Erythroblast (primary cell): Measurements from ENCODE around the gene HNF4A.
"Not testable (repeated sequence)": the region's sequence is repeated elsewhere in the genome, so short reads cannot be mapped to it uniquely, and the experiment has no call there.

Experiments
- DNase-seq, 2 experiments: peaks; one replicate each; lab custom pipeline; 2025; lab: John Stamatoyannopoulos, UW
- GATA1 ChIP-seq: IDR thresholded peaks from 2 replicates; pipeline ENCODE4 v1.6.1; 2011; ENCODE audit warnings: low read depth, mild to moderate bottlenecking, control low read depth, low read length, moderate library complexity
- POLR2A ChIP-seq: IDR thresholded peaks from 2 replicates; pipeline ENCODE4 v1.6.1; 2011; ENCODE audit warnings: mild to moderate bottlenecking, low read length

HNF4A gene

DNA sequence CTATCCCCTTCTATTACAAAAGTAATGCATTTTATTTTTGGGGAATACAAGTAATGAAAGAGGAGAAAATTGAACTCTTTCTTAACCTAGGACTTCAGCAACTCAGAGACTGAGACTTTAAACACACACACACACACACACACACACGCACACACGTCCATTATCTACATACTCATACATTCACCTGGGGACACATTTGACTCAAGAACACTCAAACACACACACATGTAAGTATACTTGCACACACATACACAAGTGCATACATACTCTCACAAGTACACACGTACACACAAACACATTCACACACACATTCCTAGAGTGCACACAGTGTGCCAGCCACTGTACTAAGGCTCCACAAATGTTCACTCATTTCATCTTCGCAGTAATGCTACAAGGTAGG is 20.8 kb upstream of the HNF4A start:
- DNase-seq, result no peak

DNA sequence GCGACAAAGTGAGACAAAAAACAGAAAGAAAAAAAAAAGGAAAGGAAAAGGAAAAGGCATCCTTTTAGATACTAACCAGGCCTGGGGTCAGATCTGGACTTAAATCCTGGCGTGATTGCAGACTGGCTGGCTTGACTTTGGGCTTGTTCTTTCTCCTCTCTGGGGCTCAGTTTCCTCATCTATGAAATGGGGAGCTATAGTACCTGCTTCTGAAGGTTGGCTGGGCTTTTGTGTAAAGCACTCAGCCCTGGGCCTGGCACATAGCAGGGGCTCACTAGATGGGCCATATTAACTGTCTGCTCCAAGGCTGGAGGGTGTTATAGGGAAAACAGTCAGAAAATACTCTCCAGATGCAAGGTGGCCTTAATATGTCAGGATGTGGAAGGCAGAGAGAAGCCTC is 19.8 kb upstream of the HNF4A start:
- no peak for TF ChIP-seq POLR2A
- no peak for TF ChIP-seq GATA1
- no peak for DNase-seq

More for the DNA sequence above, 20.8 kb upstream of the HNF4A start:
- TF ChIP-seq GATA1 (no peak), POLR2A (no peak)

- no peak for DNase-seq
- no peak for TF ChIP-seq GATA1
- no peak for TF ChIP-seq POLR2A
Observed at GRCh38 chr20:44336086-44336485, 19.4 kb upstream of the HNF4A start.

DNA sequence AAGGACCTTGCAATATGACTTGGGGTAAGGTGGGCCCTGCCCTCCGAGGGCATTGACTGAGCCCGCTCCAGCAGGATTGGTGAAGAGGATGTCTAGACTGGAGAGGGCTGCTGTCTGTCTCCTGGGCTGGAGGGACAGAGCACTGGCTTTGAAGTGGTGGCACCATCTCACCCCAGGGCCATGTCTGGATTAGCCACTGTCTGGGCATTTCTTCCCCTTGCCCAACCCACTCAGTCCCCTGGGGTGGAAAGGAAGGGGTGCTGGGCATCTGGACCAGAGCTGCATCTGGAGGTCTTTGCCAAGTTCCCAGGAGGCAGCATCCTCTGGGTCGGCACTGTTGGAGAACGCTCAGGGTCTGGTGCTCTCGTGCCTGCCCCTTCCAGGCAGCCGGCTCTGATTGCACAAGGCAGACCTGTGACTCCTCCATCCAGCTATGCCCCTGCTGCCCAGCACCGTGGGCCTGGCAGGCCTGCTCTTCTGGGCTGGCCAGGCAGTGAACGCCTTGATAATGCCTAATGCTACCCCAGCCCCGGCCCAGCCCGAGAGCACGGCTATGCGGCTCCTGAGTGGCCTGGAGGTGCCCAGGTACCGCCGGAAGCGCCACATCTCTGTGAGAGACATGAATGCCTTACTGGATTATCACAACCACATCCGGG is 18.6 kb upstream of the HNF4A start, which contains the start of gene R3HDML:
R3HDML (plus strand) TSS at position 319 of the 656 bp plus-strand sequence; CDS start at position 434, 115 bp downstream.
- DNase-seq, result no peak
- no peak for TF ChIP-seq POLR2A
- no peak for TF ChIP-seq GATA1

DNA sequence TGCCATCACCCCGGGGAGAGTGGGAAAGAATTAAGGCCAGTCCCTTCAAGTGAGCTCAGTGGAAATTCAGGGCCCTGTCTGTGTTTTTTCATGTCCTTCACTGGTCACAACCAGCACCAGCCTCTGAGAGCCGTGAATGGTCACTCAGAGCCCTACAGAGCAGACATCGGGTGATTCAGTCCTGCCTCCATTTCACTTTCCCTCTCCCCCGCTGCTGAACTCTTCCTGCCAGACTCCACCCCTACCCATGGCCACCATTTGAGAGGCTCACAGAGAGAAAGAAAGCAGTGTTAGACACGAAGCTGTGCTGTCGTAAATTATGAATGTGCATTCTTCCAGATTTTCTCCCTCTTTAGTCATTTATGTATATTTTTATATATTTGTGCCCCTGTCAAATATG is 13.3 kb upstream of the HNF4A start:
- TF ChIP-seq POLR2A (no peak), GATA1 (no peak)
- no peak for DNase-seq

- DNase-seq, result no peak
- no peak for TF ChIP-seq POLR2A
- TF ChIP-seq GATA1, result no peak
Observed at GRCh38 chr20:44343162-44343675, 12.3 kb upstream of the HNF4A start.

- no peak for DNase-seq
- TF ChIP-seq POLR2A, result no peak
Observed at GRCh38 chr20:44344723-44345122, 10.8 kb upstream of the HNF4A start.

DNA sequence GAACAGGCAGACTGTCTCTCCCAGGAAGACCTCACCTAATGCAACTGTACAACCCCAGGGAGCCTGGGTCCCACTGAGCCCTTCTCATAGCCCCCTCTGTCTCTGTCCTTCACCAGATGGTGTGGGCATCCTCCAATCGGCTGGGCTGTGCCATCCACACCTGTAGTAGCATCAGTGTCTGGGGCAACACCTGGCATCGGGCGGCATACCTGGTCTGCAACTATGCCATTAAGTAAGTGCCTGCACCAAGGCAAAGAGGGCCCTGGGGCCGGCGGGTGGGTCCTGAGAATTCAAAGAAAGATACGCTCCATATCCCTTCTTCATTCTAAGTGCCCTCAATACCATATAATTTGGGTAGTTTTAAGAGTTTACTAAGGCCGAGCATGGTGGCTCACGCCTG is 10.4 kb upstream of the HNF4A start:
- no peak for DNase-seq
- TF ChIP-seq GATA1 (no peak), POLR2A (no peak)

GRCh38 chr20:44345941-44346340 is 9.6 kb upstream of the HNF4A start:
- not testable (repeated sequence) for DNase-seq

GRCh38 chr20:44348168-44348659 is 7.3 kb upstream of the HNF4A start:
- TF ChIP-seq GATA1 (no peak), POLR2A (no peak)
- no peak for DNase-seq

GRCh38 chr20:44349349-44349748 is 6.2 kb upstream of the HNF4A start:
- TF ChIP-seq POLR2A (no peak), GATA1 (no peak)
- DNase-seq, result no peak

GRCh38 chr20:44350567-44350966 is 4.9 kb upstream of the HNF4A start:
- no peak for DNase-seq
- TF ChIP-seq POLR2A (no peak), GATA1 (no peak)

- TF ChIP-seq GATA1 (no peak), POLR2A (no peak)
- DNase-seq, result no peak
Observed at GRCh38 chr20:44354979-44355497, 461 bp upstream of the HNF4A start.

DNA sequence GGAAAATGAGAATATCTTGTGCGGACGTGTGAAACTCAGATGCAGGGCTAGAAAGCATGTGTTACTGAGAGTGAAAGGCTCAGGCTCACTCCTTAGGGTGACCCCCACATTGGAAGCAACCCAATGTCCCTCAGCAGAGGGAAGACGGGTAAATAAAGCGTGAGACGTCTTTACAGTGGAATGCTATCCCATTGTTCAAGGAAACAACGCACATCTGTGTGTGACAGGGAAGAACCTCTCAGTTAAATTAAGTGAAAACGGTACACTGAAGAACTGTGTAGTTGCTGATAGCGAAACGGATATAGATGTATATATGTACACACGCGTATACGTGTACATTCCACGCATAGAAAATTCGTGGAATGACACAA is 839 bp downstream of the HNF4A start:
- no peak for DNase-seq
- no peak for TF ChIP-seq GATA1
- no peak for TF ChIP-seq POLR2A

GRCh38 chr20:44357020-44357419 is 1.5 kb downstream of the HNF4A start:
- DNase-seq, result peak in 1 of 2 experiments; percentile 56

More at GRCh38 chr20:44357020-44357419, 1.5 kb downstream of the HNF4A start:
- TF ChIP-seq GATA1 (no peak), POLR2A (no peak)
